Left forelimb (tissue), 1 donor: ENCODE results near the gene ZNF497.
"Not testable (repeated sequence)": the region's sequence is repeated elsewhere in the genome, so short reads cannot be mapped to it uniquely, and the experiment has no call there.

Source experiments
- DNase-seq: peaks from one replicate; pipeline ENCODE4 v3.0.0-alpha.2; 2018; ENCODE audit warnings: low spot score

Gene ZNF497

GRCh38 chr19:58348080-58348479 lies 14.5 kb downstream of the ZNF497 start:
- not testable (repeated sequence) for DNase-seq

GRCh38 chr19:58346961-58347929 lies 15.3 kb downstream of the ZNF497 start:
- peak; percentile 72 for DNase-seq

GRCh38 chr19:58345558-58345957 lies 17.0 kb downstream of the ZNF497 start:
- no peak for DNase-seq

- no peak for DNase-seq
Measured at GRCh38 chr19:58338825-58339558, 23.6 kb downstream of the ZNF497 start.

- DNase-seq: no peak
Measured at GRCh38 chr19:58338336-58338735, 24.2 kb downstream of the ZNF497 start.

- DNase-seq: no peak
Measured at GRCh38 chr19:58336820-58337219, 25.7 kb downstream of the ZNF497 start.

- DNase-seq: no peak
Measured at GRCh38 chr19:58336216-58336615, 26.3 kb downstream of the ZNF497 start.

- DNase-seq: no peak
Measured at GRCh38 chr19:58335630-58336029, 26.9 kb downstream of the ZNF497 start.

GRCh38 chr19:58334691-58335249 lies 27.8 kb downstream of the ZNF497 start:
- no peak for DNase-seq

- DNase-seq: no peak
Measured at GRCh38 chr19:58332697-58333096, 29.9 kb downstream of the ZNF497 start.

GRCh38 chr19:58330458-58330857 lies 32.1 kb downstream of the ZNF497 start:
- no peak for DNase-seq

- DNase-seq: no peak
Measured at GRCh38 chr19:58328999-58329398, 33.6 kb downstream of the ZNF497 start.

GRCh38 chr19:58326914-58327726 lies 35.4 kb downstream of the ZNF497 start, which contains the start of gene ZSCAN22:
Gene ZSCAN22, plus strand, starts transcription at chr19:58326994. Its CDS starts 7,809 bp downstream, at chr19:58334803.
- peak; percentile 97 for DNase-seq

- no peak for DNase-seq
Measured at GRCh38 chr19:58326501-58326913, 36.0 kb downstream of the ZNF497 start.

- DNase-seq: no peak
Measured at GRCh38 chr19:58325311-58326022, 37.1 kb downstream of the ZNF497 start.

- no peak for DNase-seq
Measured at GRCh38 chr19:58319241-58319640, 43.3 kb downstream of the ZNF497 start.

GRCh38 chr19:58318297-58318696 lies 44.3 kb downstream of the ZNF497 start:
- DNase-seq: no peak

GRCh38 chr19:58317476-58318072 lies 45.0 kb downstream of the ZNF497 start:
- DNase-seq: no peak

GRCh38 chr19:58315580-58315979 lies 47.0 kb downstream of the ZNF497 start:
- no peak for DNase-seq

GRCh38 chr19:58311345-58311865 lies 51.1 kb downstream of the ZNF497 start:
- DNase-seq: no peak
